HuH-7 (cell line): ENCODE measurements around the gene RABEPK.
"Not testable (repeated sequence)": the region's sequence is repeated elsewhere in the genome, so short reads cannot be mapped to it uniquely, and the experiment has no call there.

Experiments
- DNase-seq: peaks from one replicate; pipeline ENCODE4 v3.0.0; 2011; ENCODE audit warnings: low spot score

RABEPK gene

GRCh38 chr9:125194466-125194865 lies 5.9 kb upstream of the RABEPK start:
- DNase-seq: not testable (repeated sequence)

GRCh38 chr9:125195591-125195990 lies 4.8 kb upstream of the RABEPK start:
- not testable (repeated sequence) for DNase-seq

- DNase-seq: no peak
Measured at GRCh38 chr9:125202846-125203618, 2.7 kb downstream of the RABEPK start.

- no peak for DNase-seq
Measured at GRCh38 chr9:125204477-125204876, 4.1 kb downstream of the RABEPK start.

GRCh38 chr9:125214186-125214585 lies 13.8 kb downstream of the RABEPK start:
- DNase-seq: no peak

GRCh38 chr9:125218621-125219020 lies 18.3 kb downstream of the RABEPK start:
- no peak for DNase-seq

- DNase-seq: not testable (repeated sequence)
Measured at GRCh38 chr9:125224858-125225257, 24.5 kb downstream of the RABEPK start.

- no peak for DNase-seq
Measured at GRCh38 chr9:125227761-125228160, 27.4 kb downstream of the RABEPK start.

GRCh38 chr9:125233678-125234077 lies 33.3 kb downstream of the RABEPK start:
- DNase-seq: no peak

GRCh38 chr9:125234099-125234498 lies 33.8 kb downstream of the RABEPK start:
- DNase-seq: not testable (repeated sequence)

GRCh38 chr9:125235804-125236519 lies 35.6 kb downstream of the RABEPK start:
- no peak for DNase-seq

GRCh38 chr9:125236520-125237159 lies 36.3 kb downstream of the RABEPK start:
- DNase-seq: not testable (repeated sequence)

- no peak for DNase-seq
Measured at GRCh38 chr9:125238127-125238914, 38.0 kb downstream of the RABEPK start.

GRCh38 chr9:125238915-125239446 lies 38.6 kb downstream of the RABEPK start:
- DNase-seq: no peak

GRCh38 chr9:125239631-125240597 lies 39.6 kb downstream of the RABEPK start:
- no peak for DNase-seq

GRCh38 chr9:125240649-125240999 lies 40.3 kb downstream of the RABEPK start:
- no peak for DNase-seq

GRCh38 chr9:125241000-125241862 lies 40.9 kb downstream of the RABEPK start, which contains the start of gene HSPA5:
Gene HSPA5 (minus strand): TSS chr9:125241343. CDS start chr9:125241126, 217 bp downstream.
- DNase-seq: peak; percentile 97

GRCh38 chr9:125241863-125242739 lies 41.8 kb downstream of the RABEPK start:
- peak; percentile 32 for DNase-seq
